ENCODE measurements around the gene PLEKHJ1.

- TF ChIP-seq CTCF (IDR thresholded peaks at IDR 0.05) (no peak), MAX (IDR thresholded peaks at IDR 0.05) (no peak), REST (IDR thresholded peaks at IDR 0.05) (no peak), POLR2A (IDR thresholded peaks at IDR 0.05; ENCODE audit: low read length) (no peak), HOXA7 (CRISPR knock-in tag; IDR thresholded peaks at IDR 0.05) (no peak), HMGXB4 (CRISPR knock-in tag; IDR thresholded peaks at IDR 0.05; ENCODE audit: borderline replicate concordance) (no peak), RAD21 (conservative IDR thresholded peaks at IDR 0.05 in 1 of 2, IDR thresholded peaks at IDR 0.05 in 1 of 2) (no peak)
These were observed 50.4 kb downstream of the PLEKHJ1 start for GRCh38 chr19:2185734-2186070.

All from A549 (cell line).